GDM1 (cell line): ENCODE measurements around the gene C19orf67.
A peak's percentile ranks its signal among the peaks of the same experiment; 100 is the strongest.

ENCODE experiments used
- DNase-seq: peaks from one replicate; lab custom pipeline; 2025; lab: John Stamatoyannopoulos, UW

Gene C19orf67

DNA sequence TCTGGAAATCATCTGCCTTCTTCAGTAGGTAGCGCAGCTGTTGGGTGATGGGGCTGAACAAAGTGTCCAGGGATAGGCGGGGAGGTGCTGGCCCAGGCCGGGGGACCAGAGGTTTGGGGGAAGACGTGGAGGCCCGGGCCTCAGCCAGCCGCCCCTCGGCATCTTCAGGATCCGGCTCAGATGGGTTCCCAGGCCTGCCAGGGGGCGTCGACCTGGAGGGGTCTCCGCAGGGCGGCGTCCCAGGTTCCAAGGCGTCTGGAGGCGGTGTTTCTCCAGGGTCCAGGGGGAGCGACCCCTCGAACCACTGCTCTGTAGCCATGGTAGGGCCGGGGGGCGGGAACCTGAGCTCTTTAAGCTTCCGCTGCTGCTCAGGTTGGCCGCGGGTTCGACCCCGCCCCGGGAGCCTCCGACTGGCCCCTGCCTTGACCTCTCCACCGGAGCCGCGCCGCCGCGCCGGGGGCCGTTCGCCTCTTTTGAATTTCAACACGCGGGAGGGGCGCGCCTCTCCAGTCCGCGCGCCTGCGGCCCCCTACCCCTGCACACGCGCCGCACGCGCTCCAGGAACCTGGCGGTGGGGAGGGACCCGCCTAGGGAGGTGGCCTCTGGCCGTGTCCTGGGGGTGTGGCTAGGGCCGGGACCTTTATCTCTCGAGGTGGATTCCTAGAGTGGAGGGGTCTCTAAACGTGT is at the start of gene C19orf67:
TSS of gene C19orf67 (minus strand) at position 475 of the 687 bp plus-strand sequence. CDS start at position 319, 156 bp downstream.
- no peak for DNase-seq

DNA sequence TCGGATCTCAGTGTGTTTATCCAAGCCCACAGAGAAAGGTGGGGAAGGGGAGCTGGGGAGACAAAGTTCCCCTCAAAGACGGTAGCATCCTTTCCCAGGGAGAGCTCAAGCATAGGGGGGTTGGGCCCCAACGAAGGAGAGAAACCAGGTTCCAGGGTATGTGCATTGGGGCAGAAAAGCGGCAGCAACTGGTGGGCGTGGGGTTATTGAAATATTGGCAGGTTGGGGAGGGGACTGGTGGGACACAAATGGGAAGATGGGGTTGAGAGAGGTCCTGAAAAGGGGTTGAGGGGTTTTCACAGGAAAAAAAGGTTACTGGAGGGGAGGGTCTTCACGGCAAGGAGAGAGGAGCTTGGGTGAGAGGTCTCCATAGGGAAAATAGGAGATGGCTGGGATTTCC is 49.8 kb upstream of the C19orf67 start:
- DNase-seq: no peak

DNA sequence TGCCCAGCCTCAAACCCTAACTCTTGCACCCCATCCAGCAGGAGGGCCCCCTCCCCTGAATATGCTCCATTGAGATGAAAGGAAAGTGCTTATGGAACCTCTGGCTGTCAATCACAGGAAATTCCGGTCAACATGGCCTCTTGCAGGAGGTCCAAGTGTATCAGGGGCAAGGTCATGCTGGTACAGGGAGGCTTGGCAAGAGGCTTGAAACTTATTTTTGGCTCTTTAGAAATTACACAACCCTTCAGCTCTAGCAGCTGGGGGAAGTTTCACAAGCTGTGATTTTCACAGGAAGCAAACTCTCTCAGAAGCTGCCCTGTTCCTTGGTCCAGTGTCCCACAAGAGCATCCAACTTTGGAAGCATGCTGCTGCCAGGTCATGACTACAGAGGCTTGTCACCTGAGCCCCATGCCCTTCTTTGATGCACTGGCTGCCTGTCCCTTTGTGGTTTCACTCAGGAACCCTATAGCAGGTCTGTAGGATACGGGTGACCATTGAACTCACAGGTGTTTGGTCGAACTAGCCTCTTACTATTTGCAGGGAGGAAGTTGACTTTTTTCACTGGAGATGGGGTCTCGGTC is 42.4 kb upstream of the C19orf67 start:
- DNase-seq: no peak

DNA sequence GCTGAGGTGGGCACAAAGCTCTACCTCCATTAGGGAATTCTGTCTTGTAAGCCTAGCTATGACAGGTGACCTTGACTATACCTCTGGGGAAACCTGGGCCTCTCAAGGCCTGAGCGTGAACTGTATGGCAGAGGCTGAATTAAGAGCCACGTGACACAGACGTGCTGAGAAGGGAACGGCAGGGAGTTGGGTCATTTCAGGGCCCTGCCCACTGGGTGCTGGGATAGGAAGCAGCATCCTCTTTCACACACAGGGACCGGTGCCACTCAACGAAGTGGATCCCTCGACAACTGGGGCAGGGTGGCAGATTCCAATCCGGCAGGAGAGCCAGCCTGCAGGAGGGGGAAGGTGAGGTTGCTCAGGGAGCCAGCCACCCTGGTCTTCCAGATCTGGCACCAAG is 41.6 kb upstream of the C19orf67 start:
- no peak for DNase-seq

DNA sequence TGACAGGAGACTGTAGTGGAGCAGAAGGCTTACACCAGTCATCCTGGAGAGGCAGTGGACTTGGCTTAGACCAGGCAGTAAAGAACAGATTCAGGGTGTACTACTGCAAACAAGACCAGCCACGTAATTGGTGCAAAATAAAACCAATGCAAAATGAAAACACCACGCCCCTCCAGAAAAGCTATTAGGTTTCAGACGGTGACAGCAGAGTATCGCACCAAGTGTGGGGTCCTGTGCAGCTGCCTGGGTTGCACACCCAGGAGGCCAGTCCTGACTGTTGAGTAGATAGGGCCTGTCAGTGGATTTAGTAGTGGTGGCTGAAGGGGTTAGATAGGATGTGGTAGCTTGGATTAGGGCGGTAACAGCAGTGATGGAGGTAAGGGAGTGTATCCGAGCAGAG is 37.3 kb upstream of the C19orf67 start:
- no peak for DNase-seq

DNA sequence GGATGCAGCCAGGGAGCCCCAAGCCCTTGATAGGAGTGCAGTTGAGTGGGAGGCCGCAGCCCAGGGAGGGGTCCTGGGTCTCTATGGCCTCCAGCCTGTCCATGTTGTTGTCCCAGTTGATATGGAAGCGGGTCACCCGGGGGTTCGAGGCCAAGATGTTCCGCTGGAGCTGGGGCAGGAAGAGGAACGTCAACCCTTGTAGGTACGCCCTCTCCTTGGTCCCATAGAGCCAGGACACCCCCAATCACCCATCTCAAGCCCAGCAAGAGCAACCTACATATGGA is 34.9 kb upstream of the C19orf67 start:
- DNase-seq: no peak

DNA sequence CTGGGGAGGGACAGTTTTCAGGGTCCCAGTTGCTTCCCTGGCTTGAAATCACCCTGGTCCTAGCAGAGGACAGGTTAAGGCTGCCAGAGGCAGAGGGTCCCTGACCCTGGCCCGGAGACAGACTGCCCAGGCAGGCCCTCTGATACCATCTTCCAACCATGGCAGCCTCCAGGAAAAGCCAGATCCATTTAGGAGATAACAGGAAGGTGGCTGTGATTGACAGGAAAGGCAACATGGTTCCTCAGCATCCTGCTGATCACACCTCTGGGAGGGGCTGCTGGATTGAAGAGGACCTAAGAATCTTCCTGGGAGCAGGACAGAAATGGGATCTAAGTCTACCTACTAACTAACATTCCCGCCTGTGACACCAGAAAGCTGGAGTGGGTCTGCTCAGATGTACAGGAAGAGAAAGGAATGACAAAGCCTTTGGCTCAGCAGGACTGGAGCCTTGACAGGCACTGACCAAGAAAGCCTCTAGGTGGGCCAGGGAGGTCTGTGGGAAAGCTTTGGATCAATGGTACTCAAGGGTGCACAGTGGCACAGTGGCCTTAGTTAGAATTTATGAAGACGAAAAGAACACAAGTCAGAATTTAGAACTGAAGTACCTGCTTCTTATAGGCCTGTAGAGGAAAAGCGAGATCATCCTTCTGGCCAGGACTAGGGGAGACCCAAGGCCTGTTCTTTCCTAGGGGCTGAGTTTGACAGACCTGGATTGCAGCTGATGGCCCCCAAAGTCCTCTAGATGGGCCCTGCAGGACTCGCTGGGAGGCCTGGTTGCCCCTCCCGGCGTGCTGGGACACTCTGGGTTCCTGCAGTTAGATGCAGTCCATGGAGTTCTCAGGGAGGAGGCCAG is 34.3 kb upstream of the C19orf67 start:
- DNase-seq: no peak

DNA sequence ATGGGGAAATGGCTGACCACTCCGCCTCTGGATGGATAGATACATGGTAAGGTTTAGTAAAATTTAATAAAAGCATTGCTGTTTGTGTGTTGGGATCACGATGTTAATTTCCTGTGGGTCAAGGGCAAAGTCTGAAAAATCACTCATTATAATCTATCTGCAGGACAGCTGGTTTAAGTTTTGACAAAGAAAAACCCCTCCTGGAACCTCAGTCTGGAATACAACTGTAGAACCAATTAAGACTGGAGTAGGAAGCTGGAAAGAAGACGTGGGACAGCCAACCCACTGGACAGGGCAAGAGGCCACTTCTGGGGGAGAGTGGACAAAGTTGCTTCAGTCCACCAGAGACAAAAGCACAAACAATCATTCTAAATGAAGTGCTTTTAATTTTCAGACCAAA is 33.6 kb upstream of the C19orf67 start:
- no peak for DNase-seq

DNA sequence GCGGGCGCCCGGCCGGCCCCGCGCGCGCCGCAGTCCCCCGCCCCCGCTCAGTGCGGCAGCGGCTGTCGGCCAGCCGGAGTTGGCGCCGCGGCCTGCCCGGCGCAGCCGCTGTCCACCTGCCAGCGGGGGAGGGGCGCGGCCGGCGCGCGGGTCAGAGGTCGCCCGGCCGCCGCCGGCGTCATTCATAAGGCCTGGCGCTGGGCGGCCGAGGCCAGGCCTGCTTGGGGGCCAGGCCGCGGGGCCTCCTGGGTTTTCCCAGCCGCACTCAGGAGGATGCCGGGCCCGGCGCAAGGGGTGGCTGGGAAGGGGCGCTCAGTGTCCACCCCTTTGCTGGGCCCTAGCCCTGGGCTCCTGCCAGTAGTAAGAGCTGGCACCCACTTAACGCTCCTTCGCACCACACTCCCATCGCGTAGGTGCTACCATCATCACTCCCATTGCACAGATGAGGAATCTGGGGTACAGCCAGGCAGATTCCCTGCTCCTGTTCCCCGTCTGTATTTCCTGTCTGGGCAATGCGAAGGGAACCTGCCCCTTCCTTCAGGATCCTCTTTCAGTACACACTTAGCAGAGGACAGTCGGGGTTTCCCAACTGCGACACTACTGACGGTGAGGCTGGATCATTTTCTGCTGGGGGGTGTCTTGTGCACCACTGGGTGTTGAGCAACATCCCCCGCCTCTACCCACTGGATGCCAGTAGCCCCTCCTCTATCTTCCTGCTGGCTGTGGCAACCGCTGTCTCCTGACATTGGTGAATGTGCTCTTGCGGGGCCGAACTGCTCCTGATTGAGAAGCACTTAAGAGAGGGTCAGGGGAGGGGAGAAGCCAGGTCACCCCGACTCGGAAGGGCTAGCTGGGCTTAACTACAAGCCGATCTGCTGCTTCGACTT is 32.8 kb upstream of the C19orf67 start:
- DNase-seq: peak; percentile 38

DNA sequence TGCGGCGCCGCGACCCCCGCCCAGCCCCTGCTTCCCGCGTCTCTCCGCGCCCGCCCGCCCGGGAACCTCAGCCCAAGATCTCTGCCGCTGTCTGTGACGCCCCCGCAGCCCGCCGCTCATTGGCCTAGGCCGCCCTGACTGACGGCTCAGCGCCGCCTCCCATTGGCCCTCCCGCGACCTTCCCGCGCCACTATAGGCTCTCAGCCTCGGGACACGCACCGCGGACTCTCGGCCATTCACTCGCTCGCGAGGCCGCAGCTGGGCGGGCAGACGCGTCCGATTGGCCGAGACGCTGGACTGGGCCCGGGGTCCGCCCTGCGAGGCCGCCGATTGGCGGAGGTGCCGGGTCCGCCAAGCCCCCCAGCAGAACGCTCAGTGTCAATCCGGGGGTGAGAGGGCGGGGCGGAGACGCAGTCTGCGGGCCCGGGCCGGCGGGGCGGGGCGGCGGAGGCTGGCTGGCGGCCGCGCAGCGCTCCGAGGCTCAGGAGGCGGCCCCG is 32.1 kb upstream of the C19orf67 start, which contains the start of gene PRKACA:
TSS of gene PRKACA (minus strand) at position 95 of the 497 bp plus-strand sequence. CDS start 215 bp downstream, outside the sequence.
- DNase-seq: peak; percentile 99

DNA sequence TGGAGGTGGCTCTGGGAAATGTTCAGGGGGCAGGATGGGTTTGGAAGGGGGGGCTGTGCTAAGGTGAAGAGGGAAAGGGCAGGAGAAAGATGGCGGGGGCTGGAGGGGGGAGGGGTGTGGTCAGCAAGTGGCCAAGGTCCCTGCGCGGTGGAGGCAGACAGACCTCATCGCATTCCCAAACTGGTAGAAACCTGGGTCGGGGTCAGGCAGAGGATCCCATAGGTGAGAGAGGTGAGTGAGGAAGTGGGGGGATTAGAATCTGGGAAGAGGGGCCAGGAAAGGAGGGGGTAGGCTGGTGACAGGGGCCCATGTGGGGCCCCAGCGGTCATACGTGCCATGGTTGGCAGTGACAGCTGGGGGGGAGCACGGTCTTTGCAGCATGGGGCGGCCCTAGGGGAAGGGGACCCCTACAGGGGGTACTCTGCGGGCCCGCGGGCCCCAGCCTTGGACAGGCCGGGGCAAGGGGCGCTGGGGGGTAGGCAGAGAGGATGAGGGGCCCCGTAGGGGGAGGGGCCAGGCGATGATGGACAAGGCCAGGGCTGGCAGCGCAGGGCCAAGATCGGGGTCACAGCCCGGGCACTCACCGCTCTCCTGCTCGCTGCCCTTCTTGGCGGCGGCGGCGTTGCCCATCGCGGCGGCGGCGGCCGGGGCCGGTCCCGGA is 31.5 kb upstream of the C19orf67 start:
- no peak for DNase-seq

DNA sequence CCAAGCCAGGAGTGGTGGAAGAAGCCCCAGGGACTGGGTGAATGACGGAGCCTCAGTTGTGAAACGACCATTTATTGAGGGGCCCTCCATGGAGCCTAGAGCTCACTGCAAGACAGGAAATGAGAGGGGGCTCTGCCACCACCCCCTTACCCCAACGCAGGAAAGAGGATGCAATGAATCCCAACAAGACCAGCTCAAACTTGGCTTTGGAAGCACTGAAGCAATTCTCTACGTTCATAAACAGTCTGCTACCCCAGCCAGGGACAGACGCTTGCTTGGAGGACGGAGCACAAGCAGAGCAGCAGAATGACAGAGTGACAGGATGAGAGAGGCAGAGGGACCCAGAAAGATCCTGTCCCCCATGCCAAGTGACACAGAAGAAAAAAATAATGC is 30.9 kb upstream of the C19orf67 start:
- no peak for DNase-seq

DNA sequence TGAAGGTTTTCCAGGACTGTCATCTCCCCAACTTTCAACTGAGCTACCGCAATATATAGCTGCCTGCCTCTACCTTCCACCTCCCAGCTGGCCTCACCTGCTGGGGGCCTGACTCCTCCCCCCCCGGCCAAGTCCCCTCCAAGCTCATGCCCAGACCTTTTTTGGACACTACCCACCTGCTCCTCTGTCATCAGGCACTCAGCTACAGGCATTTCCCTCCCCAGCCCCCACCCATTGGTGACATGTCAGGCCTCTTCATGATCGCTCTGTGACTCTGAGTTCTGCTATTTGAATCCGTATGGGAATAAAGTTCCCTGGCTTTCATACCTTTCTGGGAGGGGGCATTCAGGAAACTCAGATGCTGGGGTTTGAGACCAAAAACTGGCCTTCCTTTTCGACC is 30.2 kb upstream of the C19orf67 start:
- DNase-seq: no peak

DNA sequence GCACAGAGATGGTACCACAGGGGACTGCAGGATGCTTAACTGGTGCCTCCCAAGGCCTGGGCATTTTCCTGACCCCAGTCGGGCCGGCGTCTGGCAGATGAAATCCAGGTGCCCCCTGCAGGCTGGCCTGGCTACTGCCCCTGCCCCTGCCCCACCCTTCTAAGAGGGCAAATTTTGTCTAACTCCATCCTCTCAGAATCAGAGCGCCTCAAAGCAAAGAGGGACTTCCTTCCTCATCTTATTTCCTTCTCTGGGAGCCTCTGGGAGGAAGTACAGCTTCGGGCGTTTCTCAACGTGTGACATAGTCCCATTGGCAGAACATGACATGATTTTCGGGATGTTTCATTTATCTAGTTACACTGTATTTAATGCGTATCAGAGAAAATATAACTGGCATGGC is 29.3 kb upstream of the C19orf67 start:
- peak; percentile 49 for DNase-seq

DNA sequence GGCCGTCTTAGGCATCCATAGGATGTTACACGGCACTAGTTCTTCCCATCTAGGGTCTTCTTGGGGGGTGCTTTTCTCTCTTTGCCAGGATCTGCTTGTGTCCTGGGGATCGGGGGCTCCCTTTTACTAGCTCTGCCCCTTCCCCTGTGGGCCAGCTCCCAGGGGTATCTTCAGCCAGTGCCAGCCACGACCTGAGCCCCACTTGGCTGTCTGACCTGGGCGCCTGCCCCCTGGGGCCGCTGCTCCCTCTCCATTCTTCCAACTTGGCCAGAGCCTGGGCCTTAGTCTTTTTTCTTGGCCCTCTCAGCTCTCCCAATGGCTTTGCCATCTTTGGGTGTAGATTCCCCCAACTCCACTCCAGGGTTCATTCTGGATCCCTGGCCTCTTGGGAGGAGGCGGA is 28.9 kb upstream of the C19orf67 start:
- DNase-seq: no peak

DNA sequence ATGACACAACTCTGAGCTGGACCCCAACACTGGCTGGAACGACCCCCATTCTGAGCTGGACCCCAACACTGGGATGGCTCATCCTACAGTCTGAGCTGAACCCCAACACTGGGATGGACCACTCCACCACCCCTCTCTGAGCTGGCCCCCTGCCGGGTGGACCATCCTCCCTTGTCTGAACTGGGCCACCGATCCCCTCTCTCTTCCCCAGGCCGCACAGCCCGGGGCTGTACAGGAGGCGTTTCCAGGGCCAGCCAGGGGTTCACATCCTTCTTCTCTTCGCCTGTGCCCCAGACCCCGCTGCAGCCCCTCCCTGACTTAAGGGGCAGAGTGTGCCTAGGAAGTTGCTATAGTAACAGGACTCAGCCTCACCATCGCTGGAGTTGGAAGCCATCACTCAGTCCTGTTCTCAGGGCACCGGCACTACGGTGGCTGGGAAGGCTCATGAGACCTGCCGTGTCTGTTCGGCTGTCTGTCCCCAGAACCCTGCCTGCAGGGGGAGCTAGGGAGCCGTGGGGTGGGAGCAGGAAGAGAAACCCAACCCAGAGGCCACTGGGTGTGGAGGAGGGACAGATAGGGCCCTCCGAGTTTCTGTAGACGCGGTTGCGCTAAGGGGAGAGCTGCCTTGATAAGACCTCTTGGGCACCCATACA is 28.3 kb upstream of the C19orf67 start:
- peak; percentile 91 for DNase-seq

DNA sequence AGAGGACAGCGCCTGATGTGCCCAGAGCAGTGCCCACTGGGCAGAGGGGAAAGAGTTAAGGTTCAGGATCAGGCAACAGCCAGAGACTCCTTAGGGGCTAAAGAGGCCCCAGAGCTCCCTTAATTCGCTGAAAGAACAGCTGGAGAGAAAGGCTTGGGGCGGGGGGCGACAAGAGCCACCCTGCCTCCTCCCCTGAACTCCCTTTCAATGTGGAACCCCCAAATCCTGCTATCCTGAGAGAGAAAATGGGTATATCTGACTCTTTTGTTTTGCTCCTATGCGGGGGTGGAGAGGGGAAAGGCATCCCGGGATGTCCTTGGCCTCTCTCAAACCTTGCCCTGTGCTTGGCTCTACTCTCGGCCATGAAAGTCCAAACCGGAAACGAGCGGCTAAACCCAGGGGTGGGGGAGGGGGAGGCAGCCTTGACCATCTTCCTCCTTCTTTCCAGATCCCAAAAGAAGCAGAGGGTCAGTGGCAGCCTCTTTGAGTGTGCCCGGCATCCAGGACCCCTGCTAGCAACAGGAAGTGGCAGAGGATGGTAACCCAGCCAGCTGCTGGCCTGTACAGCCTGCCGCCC is 27.3 kb upstream of the C19orf67 start:
- DNase-seq: no peak

DNA sequence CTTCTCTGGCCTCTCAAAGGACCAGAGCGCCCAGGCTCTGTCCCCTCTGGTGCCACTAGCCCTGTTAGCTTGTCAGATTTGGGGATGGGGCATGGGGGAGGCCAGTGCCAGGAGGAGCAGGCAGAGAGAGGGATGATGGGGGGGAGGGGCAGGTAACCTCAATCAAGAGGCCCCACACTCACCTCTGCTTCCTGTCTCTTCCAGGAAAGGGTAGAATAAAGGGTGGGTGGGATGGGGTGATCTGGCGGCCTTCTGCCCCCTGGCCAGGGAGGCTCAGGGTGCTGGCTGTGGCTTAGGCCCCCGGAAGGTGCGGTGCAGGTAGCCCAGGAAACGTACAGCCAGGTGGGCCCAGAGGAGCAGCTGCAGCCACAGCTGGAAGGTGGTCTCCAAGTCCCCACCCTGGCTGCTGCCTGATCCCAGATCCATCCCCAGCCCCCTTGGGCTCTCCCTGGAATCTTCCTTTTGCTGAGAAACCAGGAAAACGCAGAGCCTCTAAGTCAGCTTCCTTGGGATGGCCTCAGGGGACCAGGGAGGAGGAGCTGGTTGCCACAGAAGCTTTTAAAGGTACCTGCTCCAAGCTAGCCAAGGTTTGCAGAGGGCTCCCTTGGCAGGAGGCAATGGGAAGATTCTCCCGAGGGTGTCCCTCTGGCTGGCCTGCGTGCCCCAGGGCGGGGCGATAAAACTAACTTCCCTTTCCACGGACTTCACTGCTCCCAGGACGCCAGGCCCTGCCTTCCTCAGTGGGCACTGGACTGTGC is 26.6 kb upstream of the C19orf67 start:
- DNase-seq: no peak

DNA sequence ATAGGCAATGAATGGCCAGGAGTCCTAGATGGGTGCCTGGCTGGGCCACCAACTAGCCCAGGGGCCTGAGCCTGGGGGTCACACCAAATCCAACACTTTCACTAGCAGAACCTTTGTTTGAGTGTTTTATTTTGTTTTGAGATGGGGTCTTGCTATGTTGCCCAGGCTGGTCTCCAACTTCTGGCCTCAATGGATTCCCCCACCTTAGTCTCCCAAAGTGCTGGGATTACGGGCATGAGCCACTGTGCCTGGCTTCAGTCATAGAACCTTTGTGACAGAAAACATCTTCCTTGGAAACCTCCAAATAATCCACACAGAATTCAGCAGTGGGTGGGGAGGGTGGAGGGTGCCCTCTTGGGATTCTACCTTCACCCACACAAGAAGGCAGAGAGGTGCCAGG is 25.9 kb upstream of the C19orf67 start:
- no peak for DNase-seq

DNA sequence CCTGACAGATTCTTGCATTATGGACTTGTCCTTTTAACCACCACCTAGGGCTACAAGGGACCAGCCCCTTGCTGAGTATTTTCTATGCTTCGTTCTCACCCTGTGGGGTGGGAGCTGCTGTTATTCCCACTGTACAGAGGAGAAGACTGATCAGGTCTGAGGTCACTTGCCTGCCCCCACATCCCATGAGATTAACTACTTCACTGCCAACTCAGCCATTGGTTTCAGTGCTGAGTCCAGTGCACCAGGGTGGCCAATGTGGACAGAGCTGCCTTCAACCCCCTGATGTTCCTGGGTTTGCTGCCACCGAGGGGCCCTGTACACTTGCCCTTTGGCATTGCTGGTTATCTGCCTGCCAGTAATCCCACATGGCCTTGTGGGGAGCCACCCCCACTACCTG is 25.1 kb upstream of the C19orf67 start:
- no peak for DNase-seq
